Measurements from ENCODE around the gene SPATA21.

The SPATA21 gene

GRCh38 chr1:16392740-16393569 lies 44.3 kb downstream of the SPATA21 start:
- DNase-seq (ENCODE audit: low read depth, low spot score), result no peak
- no peak overlapping the region for H3K4me3 ChIP-seq (ENCODE audit: low read length)

GRCh38 chr1:16391411-16391810 lies 45.8 kb downstream of the SPATA21 start:
- DNase-seq (ENCODE audit: low read depth, low spot score), result no peak
- no peak overlapping the region for H3K4me3 ChIP-seq (ENCODE audit: low read length)

- no peak for DNase-seq (ENCODE audit: low read depth, low spot score)
Measured at GRCh38 chr1:16387201-16388188, 49.7 kb downstream of the SPATA21 start.

GRCh38 chr1:16386454-16387113 lies 50.6 kb downstream of the SPATA21 start:
- H3K4me3 ChIP-seq (ENCODE audit: low read length), result no peak overlapping the region
- no peak for DNase-seq (ENCODE audit: low read depth, low spot score)

More at GRCh38 chr1:16387201-16388188, 49.7 kb downstream of the SPATA21 start:
- no peak overlapping the region for H3K4me3 ChIP-seq (ENCODE audit: low read length)

GRCh38 chr1:16385659-16386453 lies 51.4 kb downstream of the SPATA21 start:
- no peak for DNase-seq (ENCODE audit: low read depth, low spot score)
- no peak overlapping the region for H3K4me3 ChIP-seq (ENCODE audit: low read length)

GRCh38 chr1:16383888-16384287 lies 53.3 kb downstream of the SPATA21 start:
- no peak for DNase-seq (ENCODE audit: low read depth, low spot score)

GRCh38 chr1:16380868-16381267 lies 56.4 kb downstream of the SPATA21 start:
- DNase-seq (ENCODE audit: low read depth, low spot score), result no peak
- no peak overlapping the region for H3K4me3 ChIP-seq (ENCODE audit: low read length)

More at GRCh38 chr1:16383888-16384287, 53.3 kb downstream of the SPATA21 start:
- H3K4me3 ChIP-seq (ENCODE audit: low read length), result no peak overlapping the region

- no peak for DNase-seq (ENCODE audit: low read depth, low spot score)
Measured at GRCh38 chr1:16378443-16378842, 58.8 kb downstream of the SPATA21 start.

GRCh38 chr1:16376971-16377370 lies 60.3 kb downstream of the SPATA21 start:
- DNase-seq (ENCODE audit: low read depth, low spot score), result no peak
- no peak overlapping the region for H3K4me3 ChIP-seq (ENCODE audit: low read length)

More at GRCh38 chr1:16378443-16378842, 58.8 kb downstream of the SPATA21 start:
- no peak overlapping the region for H3K4me3 ChIP-seq (ENCODE audit: low read length)

GRCh38 chr1:16375521-16376340 lies 61.5 kb downstream of the SPATA21 start:
- DNase-seq (ENCODE audit: low read depth, low spot score), result no peak
- no peak overlapping the region for H3K4me3 ChIP-seq (ENCODE audit: low read length)

GRCh38 chr1:16374266-16374665 lies 63.0 kb downstream of the SPATA21 start:
- DNase-seq (ENCODE audit: low read depth, low spot score), result no peak
- no peak overlapping the region for H3K4me3 ChIP-seq (ENCODE audit: low read length)

- no peak overlapping the region for H3K4me3 ChIP-seq (ENCODE audit: low read length)
- DNase-seq (ENCODE audit: low read depth, low spot score), result no peak
Measured at GRCh38 chr1:16372535-16373285, 64.5 kb downstream of the SPATA21 start.

- DNase-seq (ENCODE audit: low read depth, low spot score), result no peak
- H3K4me3 ChIP-seq (ENCODE audit: low read length), result no peak overlapping the region
Measured at GRCh38 chr1:16371725-16372124, 65.5 kb downstream of the SPATA21 start.

GRCh38 chr1:16369821-16370220 lies 67.4 kb downstream of the SPATA21 start:
- no peak overlapping the region for H3K4me3 ChIP-seq (ENCODE audit: low read length)

GRCh38 chr1:16367968-16368890 lies 69.0 kb downstream of the SPATA21 start:
- DNase-seq (ENCODE audit: low read depth, low spot score), result no peak
- peak overlapping the region; percentile 94 for H3K4me3 ChIP-seq (ENCODE audit: low read length)

More at GRCh38 chr1:16369821-16370220, 67.4 kb downstream of the SPATA21 start:
- no peak for DNase-seq (ENCODE audit: low read depth, low spot score)
